Activated CD8-positive, alpha-beta memory T cell treated with anti-CD3 and anti-CD28 coated beads for 36 hours (primary cell): ENCODE data around the gene PIEZO2. TPM values are rescaled to one million over a fixed set of nuclear protein-coding genes. Genes with fewer than 3 reads are reported as not detected.
"Not testable (repeated sequence)": the region's sequence is repeated elsewhere in the genome, so short reads cannot be mapped to it uniquely, and the experiment has no call there.

Experiments
- CTCF ChIA-PET: fragments of 350-600 bp; sonication (Branson Sonifier 250); formaldehyde crosslinking; loops from one replicate; lab custom pipeline; 2021; ENCODE audit warnings: antibody characterized with exemption; lab: Charles Lee
- POLR2A ChIA-PET: fragments of 350-600 bp; sonication (Branson Sonifier 250); formaldehyde crosslinking; loops from one replicate; lab custom pipeline; 2021; ENCODE audit warnings: antibody characterized with exemption; lab: Charles Lee
- total RNA-seq, 2 experiments: library from RNA; stranded (reverse); gene quantifications; one replicate each; pipeline ENCODE4 v1.2.3, GENCODE V29; 2021

Gene PIEZO2
- total RNA-seq, 2 experiments from 2014 or later = not detected

DNA sequence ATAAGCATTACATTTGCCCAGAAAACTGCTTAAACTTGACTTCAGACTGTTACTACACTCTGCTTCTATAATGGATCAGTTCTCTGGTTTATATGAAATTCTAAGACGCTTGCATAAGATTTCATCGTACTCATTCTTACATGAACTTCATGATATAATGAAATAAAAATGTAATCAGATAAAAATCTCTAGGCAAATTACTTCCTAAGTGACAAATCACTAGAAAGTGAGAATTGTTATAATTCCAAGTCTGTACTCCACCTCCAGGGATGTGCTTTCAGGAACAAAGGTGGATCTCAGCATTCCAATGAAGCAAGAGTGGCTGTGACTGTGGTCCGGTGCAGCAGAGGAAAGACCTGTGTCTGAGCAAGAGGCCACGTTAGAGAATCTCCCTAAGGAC lies 226.2 kb downstream of the PIEZO2 start:
- ChIA-PET CTCF (no interaction called here), POLR2A (no interaction called here)

DNA sequence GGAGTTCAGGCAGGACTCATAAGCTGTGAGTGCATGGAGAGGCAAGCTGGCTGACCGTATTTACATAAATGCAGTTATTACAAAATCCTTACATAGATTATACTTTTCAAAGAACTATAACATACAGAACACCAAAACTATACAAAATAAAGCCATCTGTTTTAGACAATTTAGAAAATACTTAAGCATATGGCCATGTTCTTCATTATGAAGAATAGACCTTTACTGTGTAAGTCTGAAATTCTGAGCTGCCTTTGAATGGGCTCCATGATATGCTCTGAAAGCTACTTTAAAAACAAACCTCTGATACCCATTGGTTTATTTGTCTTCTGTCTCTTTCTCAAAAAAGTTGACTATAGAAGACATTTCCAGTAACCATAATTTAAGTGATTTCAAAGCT lies 226.7 kb downstream of the PIEZO2 start:
- POLR2A ChIA-PET, CTCF ChIA-PET: not testable (repeated sequence)

DNA sequence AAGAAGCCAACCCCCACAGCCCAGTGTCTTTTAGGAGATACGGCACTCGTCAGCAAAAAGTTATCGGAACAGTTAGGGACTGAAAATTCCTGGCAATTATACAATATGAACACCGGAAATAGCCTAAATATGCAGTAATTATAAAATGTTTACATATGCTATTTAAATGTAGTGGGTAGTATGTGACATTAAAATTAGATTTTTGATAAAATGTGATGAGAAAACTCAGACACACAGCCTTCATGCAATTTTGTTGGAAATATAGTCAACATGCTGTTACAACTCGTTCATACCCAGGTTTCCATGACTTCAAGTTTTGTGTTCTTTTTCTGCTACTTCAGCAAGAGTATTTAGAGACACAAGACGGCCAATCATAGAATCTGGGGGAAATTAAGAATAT lies 229.1 kb downstream of the PIEZO2 start:
- POLR2A ChIA-PET, CTCF ChIA-PET: not testable (repeated sequence)

DNA sequence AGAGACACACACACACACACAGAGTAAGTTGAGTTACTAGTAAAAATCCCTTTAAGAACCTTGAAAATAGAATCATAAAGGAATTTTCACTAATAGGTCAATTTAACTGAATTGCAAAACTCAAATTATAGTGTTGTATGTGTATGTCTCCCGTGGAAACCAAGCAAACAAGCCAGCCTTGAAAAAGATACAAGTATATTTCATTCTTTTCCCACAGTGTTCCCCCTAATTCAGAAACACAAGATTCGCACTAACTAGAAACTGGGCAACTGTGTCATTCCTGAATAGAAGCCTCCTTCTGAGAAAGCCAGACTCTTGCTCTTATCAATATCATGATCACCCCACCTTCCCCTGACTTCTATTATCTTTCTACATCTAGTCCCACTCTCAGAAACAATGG lies 229.5 kb downstream of the PIEZO2 start:
- ChIA-PET CTCF (no interaction called here), POLR2A (no interaction called here)

DNA sequence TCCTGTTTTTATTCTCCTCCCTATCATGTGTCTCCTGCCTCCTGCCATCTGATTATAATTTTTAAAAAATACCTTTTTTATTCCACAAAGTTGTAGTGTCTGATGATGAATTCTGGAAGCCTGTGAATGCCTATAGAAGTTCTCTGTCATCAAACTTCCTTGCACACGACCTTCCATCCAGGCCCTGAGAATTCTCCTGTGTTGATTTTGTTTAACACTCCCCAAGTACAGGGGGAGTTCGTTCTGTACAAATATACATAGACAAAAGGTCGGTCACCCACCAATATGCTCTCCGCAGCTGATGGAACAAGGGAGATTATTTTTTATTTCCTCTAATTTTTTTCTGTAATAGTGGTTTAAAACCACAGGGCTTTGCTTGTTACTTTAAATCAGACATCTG lies 232.5 kb downstream of the PIEZO2 start:
- CTCF ChIA-PET = no interaction called here
- POLR2A ChIA-PET = no interaction called here

DNA sequence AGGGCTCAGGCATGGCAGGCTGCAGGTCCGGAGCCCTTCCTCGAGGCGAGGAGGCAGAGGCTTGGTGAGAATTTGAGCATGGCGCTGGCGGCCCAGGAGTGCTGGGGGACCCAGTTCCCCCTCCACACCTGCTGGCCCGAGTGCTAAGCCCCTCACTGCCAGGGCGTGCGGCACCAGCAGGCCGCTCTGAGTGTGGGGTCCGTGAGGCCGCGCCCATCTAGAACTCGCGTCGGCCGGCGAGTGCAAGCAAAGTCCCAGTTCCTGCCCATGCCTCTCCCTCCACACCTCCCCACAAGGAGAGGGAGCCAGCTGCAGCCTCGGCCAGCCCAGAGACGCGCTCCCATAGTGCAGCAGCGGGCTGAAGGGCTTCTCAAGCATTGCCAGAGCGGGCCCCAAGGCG lies 233.0 kb downstream of the PIEZO2 start:
- POLR2A ChIA-PET = no interaction called here
- CTCF ChIA-PET = no interaction called here

DNA sequence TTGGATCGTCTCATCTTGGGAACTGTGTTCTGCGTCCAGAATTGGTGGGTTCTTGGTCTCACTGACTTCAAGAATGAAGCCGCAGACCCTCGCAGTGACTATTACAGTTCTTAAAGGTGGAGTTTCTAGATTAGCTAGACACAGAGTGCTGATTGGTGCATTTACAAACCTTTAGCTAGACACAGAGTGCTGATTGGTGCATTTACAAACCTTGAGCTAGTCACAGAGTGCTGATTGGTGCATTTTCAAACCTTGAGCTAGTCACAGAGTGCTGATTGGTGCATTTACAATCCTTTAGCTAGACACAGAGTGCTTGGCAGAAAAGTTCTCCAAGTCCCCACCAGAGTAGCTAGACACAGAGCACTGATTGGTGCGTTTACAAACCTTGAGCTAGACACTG lies 233.6 kb downstream of the PIEZO2 start:
- CTCF ChIA-PET = not testable (repeated sequence)

DNA sequence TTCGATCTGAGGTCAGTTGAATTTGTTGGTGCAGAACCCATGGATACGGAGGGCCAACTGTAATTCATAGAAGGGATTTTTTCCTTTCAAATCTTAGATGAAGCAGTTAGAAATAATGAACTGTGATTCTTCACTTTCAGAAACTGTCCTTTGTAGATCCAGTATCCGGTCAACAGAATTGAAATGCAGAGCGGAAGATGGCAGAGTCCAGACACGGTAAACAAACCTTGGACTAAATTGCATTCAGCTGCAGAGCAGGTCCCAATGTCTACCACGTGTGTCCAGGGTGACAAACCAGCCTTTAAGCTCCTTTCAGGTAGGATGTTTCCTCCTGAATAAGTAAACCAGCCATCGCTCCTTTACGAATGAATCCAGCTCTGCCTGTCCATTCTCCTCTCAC lies 234.8 kb downstream of the PIEZO2 start:
- POLR2A ChIA-PET, CTCF ChIA-PET: not testable (repeated sequence)

More for the DNA sequence above, 233.6 kb downstream of the PIEZO2 start:
- POLR2A ChIA-PET = not testable (repeated sequence)

DNA sequence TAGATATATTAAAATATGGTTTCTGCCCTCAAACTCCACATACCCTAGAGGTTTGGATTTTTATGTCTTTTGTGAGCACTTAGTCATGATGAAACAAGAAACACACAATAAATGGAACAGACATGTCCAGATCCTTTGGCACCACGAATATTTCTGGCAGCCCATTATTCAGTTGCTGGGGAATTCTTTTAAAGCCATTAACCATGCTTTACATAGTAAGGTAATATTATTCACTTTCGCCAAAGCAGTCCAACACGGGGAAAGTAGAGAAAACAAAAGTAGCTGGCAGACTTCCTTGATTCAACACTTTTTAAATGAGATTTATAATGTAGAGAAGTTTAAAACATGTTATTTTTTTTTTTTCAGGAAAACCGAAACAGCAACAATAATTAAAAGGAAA lies 235.4 kb downstream of the PIEZO2 start:
- CTCF ChIA-PET = no interaction called here
- POLR2A ChIA-PET = no interaction called here

DNA sequence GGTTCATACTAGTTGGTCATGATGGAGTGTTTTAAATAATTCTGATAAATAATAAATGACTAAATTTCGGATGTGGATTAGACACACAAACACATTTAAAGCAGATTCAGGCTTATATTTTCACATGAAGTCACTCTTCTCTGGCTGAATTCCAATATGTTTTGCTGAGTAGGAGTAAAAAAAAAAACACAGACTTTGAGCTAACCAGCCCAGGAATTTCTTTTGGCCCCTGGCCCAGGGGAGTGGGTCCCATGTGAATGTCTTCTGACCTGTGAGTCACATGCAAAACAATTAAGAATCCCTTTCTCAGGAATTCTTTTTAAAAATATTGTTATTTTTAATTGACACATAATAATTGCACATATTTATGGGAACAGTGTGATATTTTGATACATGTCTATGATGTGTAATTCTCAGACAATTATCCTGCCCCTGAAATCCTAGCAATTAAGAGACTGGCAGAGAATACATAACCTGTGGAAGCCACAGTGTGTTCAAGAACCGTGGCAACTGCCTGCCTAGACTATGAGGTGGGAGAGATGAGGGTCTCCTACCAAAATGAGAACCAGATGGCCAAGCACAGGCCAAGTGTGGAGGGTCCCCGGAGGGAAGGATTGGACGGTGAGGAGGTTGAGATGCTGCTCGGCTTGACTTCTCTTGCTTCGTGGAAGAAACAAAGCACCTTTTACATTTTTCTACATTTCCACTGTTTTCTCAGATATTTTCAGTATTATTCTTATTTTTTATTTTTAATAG lies 236.4 kb downstream of the PIEZO2 start:
- POLR2A ChIA-PET = no interaction called here

DNA sequence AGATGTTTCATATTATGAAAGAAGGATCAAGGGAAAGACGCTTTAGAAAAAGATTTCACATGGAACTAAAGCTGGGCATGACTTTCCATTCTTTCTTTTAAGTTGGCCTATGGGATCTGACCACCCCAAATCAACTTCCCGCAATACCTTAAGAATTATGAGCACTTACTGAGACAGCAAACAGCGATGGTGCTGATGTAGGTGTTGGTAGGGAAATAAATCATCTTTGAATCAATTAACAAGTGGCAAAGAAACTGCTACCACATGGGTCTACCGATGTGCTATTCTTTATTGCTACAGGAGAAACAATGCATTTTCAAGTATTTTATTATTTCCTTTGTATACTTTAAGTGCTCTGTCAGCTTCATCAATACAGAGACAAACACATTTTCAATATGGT lies 239.6 kb downstream of the PIEZO2 start:
- ChIA-PET POLR2A (no interaction called here), CTCF (no interaction called here)

More for the DNA sequence above, 236.4 kb downstream of the PIEZO2 start:
- CTCF ChIA-PET = no interaction called here

DNA sequence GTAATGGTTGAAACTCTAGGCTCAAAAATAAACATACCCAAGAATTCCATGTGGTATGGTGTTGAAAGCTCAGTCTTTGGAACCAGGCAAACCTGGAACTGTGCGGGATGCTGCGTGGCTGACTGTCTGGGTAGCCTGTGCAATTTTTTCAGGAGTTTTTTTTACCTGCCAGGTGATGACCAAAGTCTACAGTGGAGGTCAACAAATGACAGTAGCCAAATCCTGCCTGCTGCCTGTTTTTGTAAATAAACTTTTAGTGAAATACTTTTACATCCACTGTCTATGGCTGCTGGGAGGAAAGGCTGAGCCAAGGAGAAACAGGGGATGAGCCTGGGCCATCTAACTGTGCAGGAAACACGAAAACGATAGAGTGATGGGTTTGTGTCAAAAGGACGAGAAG lies 240.6 kb downstream of the PIEZO2 start:
- POLR2A ChIA-PET = no interaction called here
- CTCF ChIA-PET = no interaction called here

DNA sequence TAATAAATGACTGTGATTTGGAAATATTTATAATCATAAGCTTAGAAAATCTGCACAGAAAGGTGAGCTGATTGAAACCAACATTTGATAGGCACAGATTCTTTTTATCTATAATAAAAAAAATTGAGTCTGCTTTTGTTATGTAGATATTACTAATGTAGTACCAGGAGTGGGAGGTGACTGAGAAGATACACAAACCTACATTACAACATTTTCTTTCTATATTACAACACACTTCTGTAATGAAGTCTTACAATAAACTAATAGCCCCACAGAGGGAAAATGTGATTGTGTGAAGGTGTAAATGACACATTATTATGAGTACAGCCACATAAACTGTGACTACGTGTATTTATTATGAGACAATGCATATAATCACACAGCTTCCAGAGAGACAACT lies 241.6 kb downstream of the PIEZO2 start:
- ChIA-PET POLR2A (no interaction called here), CTCF (no interaction called here)

DNA sequence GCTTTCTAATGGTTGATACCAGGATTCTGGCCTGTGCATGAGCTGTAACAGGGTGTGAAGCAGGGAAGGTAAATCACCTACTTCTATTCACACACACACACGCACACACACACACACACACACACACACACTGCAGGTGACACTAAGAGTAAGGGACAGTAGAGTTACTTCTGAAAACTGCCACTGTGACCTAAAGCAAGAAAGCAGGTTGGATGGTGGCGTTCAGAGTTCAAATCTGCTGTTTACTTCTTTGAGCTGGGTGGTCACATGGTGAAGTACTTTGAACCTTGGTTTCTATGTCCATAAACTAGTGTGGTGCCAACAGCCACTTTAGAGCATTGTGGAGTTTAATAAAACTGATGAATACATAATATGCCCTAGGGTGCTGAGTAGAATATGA lies 248.0 kb downstream of the PIEZO2 start:
- POLR2A ChIA-PET = no interaction called here
- CTCF ChIA-PET = no interaction called here

DNA sequence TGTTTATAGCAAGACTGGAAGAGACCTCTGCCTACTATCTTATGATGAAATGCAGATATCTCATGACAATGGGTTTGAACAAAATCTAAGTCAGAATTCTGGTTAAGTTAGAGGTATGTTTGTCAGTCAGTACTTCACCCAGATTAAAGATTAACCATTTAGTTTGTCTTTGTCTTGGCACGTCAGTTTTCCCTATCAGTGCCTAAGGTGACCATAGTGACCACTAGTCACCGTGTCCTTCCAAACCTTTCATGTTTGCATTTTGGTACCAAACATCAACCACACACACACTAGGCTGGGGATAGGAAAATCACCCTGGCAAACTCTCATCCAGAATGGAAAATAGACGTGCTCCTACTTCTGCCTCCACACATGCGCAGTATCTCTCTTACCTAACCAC lies 248.9 kb downstream of the PIEZO2 start:
- ChIA-PET CTCF (no interaction called here), POLR2A (no interaction called here)

DNA sequence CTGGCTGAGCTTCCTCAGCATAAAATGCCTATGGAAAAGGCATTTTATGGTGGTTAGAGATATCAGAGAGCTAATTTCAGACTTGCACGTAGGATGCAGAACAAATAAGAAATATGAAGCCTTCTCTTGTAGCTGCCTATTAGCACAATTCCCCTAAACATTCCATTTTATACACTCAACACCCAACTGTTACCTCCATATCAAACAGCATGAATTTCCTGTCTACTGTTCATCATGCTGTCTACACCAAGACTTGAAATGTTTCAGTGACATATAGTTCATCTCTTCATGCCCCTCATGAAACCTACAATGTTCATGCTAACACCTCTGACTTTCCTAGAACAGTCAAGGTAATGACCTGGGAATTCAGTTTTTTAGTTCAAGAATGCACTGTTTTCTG lies 249.9 kb downstream of the PIEZO2 start:
- ChIA-PET CTCF (no interaction called here), POLR2A (no interaction called here)

DNA sequence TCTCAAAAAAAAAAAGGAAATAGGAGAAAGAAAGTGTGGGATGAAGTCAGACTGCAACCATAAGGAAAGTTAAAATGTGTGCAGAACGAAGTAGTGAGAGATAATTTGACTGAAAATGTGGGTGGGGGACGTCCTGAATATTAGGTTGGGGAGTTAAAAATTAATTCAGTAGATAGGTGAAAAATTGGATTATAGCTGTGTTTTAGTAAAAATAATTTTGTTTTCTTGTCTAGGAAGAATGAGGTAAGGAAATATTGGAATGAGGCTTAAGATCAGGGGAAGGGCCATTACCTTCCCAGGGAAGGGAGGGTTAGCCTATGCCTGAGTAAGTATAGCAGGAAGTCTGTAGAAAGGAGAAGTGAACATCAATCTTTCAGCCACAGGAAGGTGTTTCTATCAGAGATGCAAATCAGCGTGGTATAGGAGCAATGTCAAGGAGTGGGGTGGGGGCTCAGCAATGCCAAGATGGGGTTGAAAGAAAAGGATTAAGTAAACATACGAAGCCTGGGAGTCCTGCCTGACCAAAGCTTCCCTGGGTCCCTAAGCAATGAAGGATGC lies 250.9 kb downstream of the PIEZO2 start:
- POLR2A ChIA-PET = no interaction called here

DNA sequence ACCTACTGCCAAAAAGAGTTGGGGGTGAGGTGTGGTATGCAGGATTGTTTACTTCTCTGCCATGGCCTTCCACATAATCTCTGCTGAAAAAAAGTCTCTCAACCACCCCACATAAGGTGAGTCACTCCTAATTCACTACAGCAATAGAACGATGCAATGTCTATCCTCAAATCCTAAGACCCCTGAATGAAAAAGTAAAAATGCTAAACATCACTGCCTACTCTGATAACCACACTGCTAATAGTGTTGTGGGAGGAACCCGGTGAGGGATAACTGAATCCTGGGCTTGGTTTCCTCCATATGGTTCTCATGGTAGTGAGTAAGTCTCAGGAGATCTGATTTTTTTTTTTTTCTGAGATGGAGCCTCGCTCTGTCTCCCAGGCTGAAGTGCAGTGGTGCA lies 252.5 kb downstream of the PIEZO2 start:
- POLR2A ChIA-PET = no interaction called here
- CTCF ChIA-PET = no interaction called here

More for the DNA sequence above, 250.9 kb downstream of the PIEZO2 start:
- CTCF ChIA-PET = no interaction called here

DNA sequence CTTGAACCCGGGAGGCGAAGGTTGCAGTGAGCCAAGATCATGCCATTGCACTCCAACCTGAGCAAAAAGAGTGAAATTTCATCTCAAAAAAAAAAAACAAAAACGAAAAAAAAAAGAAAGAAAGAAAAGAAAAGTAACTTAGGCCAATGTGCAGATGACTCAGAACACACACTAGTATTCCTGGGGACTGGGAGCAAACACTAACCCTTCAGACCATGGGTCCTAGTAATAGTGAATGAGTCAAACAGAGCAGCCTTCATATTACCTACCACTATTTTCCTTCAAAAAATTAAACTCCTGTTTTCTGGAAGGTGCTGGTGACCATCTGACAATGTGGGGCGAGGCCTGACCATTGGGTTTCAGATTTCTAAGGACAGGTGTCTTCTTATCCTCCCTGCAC lies 253.4 kb downstream of the PIEZO2 start:
- ChIA-PET POLR2A (no interaction called here), CTCF (no interaction called here)

DNA sequence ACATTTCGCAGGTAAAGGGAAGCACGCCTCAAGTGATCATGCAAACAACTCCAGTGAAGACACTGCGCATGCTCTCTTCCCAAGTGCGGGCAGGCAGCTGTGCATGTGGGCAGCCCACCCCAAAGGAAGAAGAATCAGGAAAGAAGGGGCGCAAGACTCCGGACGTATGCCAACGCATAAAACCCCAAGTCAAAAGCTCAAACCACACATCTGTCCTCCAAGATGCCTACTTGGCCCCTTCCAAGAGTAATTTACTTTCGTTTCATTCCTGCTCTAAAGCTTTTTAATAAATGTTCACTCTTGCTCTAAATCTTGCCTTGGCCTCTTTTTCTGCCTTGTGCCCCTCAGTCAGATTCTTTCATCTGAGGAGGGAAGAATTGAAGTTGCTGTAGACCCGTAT lies 254.9 kb downstream of the PIEZO2 start:
- CTCF ChIA-PET = no interaction called here
- POLR2A ChIA-PET = no interaction called here

DNA sequence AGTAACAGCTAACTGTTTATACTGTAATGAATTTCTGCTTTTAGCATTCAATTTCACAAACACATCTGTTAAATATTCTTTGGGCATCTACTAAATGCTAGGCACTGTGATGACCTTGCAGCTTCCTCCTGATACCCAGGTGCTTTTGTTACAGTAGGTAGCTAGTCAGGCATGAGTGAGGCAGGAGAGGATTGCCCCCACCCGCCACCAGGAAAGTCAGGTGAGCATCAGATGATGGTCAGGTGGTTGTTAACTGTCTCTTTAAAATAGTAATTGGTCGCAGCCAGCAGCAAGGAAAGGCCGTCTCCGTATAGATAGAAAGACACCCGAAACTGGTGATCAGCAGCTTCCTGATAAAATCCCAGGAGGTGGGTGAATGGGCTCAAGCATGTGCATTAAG lies 255.6 kb downstream of the PIEZO2 start:
- POLR2A ChIA-PET = no interaction called here
- CTCF ChIA-PET = no interaction called here

DNA sequence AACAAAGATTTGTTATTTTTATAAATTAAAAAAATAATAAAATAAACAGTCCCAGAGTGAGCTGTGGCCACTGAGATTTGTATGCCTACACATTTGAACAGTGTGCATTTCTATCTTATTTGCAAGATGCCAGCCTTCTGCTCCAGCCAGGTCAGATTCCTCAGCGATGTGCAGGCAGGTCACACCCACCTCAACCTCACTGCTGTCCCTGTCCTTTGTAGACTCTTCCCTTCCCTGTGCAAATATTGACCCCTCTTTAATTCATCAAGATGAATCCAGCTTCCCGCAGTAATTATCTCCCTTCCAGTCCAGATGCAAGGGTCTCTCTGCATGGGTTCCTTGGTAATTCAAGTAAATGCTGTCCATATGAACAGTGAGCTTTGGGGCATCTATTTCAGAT lies 256.2 kb downstream of the PIEZO2 start:
- POLR2A ChIA-PET = no interaction called here

More for the DNA sequence above, 256.2 kb downstream of the PIEZO2 start:
- CTCF ChIA-PET = no interaction called here
